Vagina (tissue), 2 donors: ENCODE data around the gene MRPS12. TPM values are rescaled to one million over a fixed set of nuclear protein-coding genes. Genes with fewer than 3 reads are reported as not detected.
"Not testable (repeated sequence)": the region's sequence is repeated elsewhere in the genome, so short reads cannot be mapped to it uniquely, and the experiment has no call there.

ENCODE experiments used
- DNase-seq, 2 donors: peaks; one replicate each; pipeline ENCODE4 v3.0.0-alpha.2; 2017; ENCODE audit errors: extremely low spot score in 2 of 2
- H3K27ac ChIP-seq: fragments of 200-600 bp; sonication (generic); one replicate; pipeline ENCODE4 v1.5.1; 2019
- H3K27me3 ChIP-seq: fragments of 200-600 bp; sonication (generic); one replicate; pipeline ENCODE4 v1.5.1; 2019
- H3K36me3 ChIP-seq, 2 donors: fragments of 200-600 bp; sonication (generic); one replicate each; pipeline ENCODE4 v1.5.1; 2017 to 2019
- H3K4me1 ChIP-seq: fragments of 200-600 bp; sonication (generic); one replicate; pipeline ENCODE4 v1.5.1; 2019
- H3K4me3 ChIP-seq, 2 donors: fragments of 200-600 bp; sonication (generic); 1 replicate in 1 of 2; 2 replicates in 1 of 2; pipeline ENCODE4 v1.5.1; 2016 to 2019
- H3K9me3 ChIP-seq: fragments of 200-600 bp; sonication (generic); one replicate; pipeline ENCODE4 v1.5.1; 2019
- CTCF ChIP-seq, 3 experiments: fragments of 450-650 bp in 2 of 3; fragments of 200-600 bp in 1 of 3; sonication (generic) in 1 of 3; IDR thresholded peaks; one replicate each; pipeline ENCODE4 v1.5.1; 2017 to 2019; ENCODE audit warnings: antibody characterized with exemption in 3 of 3, mild to moderate bottlenecking in 2 of 3, moderate library complexity in 2 of 3
- POLR2A ChIP-seq, 2 donors: fragments of 450-650 bp; IDR thresholded peaks; one replicate each; pipeline ENCODE4 v1.6.1; 2017; ENCODE audit warnings: antibody characterized with exemption in 2 of 2, mild to moderate bottlenecking in 2 of 2, moderate library complexity in 2 of 2
- POLR2AphosphoS5 ChIP-seq, 2 donors: sonication (generic); formaldehyde crosslinking; IDR thresholded peaks; one replicate each; pipeline ENCODE4 v1.9.0; 2017; ENCODE audit warnings: antibody characterized with exemption in 2 of 2, mild to moderate bottlenecking in 2 of 2, low read depth in 1 of 2; ENCODE audit not compliant: insufficient read depth in 1 of 2
- intact Hi-C: fragments of 100-400 bp; cut with DNase I; formaldehyde crosslinking; loops from one replicate; pipeline ENCODE4 v1.15.1; 2023
- total RNA-seq: library from RNA; depleted of rRNA; stranded (reverse); fragments of >200 nt; gene quantifications from one replicate; pipeline ENCODE4 v1.2.3, GENCODE V29; 2016

MRPS12 gene
- total RNA-seq, 1 donor from 2014 or later: 44.7 TPM

DNA sequence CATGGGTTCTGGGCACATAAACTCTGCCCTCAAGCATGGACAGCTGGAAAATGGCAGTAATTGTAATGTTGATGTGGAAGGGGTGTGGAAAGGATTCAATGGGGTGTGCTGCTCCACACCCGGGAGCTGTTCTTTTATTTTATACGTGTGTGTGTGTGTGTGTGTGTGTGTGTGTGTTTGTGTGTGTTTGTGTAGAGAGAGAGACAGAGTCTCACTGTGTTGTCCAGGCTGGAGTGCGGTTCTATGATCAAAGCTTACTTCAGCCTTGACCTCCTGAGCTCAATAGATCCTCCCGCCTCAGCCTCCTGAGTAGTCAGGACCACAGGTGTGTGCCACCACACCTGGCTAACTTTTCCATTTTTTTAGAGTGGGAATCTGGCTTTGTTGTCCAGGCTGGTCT, 2.8 kb downstream of the MRPS12 start:
- intact Hi-C loops: loop anchor here (10.0 kb wide), 1 partner anchor 389 kb away; no protein-coding TSS in a partner anchor
- no peak overlapping the region for H3K27ac ChIP-seq
- TF ChIP-seq CTCF (IDR thresholded peaks at IDR 0.05) (no peak), POLR2AphosphoS5 (IDR thresholded peaks at IDR 0.05; ENCODE audit: insufficient read depth in 1 of 2, low read depth in 1 of 2) (no peak), POLR2A (IDR thresholded peaks at IDR 0.05) (no peak)

DNA sequence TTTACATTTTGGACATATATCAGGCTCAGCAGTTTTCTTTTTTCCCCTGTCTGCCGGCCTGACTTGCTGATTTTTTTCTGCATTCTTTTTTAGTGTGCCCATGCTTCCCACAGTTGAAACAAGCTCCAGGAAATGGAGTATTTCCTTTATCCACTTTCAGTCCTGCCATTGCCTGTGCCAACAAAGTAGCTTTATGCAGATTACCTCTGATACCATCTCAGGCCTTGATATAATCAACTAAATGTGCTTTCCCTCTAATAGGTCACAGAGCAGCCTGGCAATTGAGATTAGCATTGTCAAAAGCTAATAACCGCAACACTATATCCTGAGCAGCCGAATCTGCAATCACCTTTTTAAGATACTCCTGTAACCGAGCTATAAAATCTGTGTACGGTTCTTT, 9.2 kb downstream of the MRPS12 start:
- no peak for DNase-seq
- H3K27ac ChIP-seq: no peak overlapping the region
- TF ChIP-seq CTCF (IDR thresholded peaks at IDR 0.05) (no peak), POLR2A (IDR thresholded peaks at IDR 0.05) (no peak), POLR2AphosphoS5 (IDR thresholded peaks at IDR 0.05; ENCODE audit: insufficient read depth in 1 of 2, low read depth in 1 of 2) (no peak)

More for the DNA sequence above, 2.8 kb downstream of the MRPS12 start:
- Histone ChIP-seq H3K27me3 (no peaks in the 10 kb centered on the region), H3K4me1 (peaks cover 26% of the 10 kb centered on the region), H3K36me3 (peaks cover 0 to 15% of the 10 kb centered on the region in 2 donors), H3K9me3 (no peaks in the 10 kb centered on the region), H3K4me3 (no peak overlapping the region)
- DNase-seq: no peak

GRCh38 chr19:38941466-38941865, 10.7 kb downstream of the MRPS12 start:
- H3K9me3 ChIP-seq, intact Hi-C loops, H3K4me3 ChIP-seq, H3K4me1 ChIP-seq, DNase-seq, H3K27ac ChIP-seq, H3K27me3 ChIP-seq, H3K36me3 ChIP-seq: not testable (repeated sequence)

More for the DNA sequence above, 9.2 kb downstream of the MRPS12 start:
- intact Hi-C loops: loop anchor here (10.0 kb wide), 1 partner anchor 395 kb away; no protein-coding TSS in a partner anchor
- H3K4me3 ChIP-seq: no peak overlapping the region
- no peaks in the 10 kb centered on the region for H3K9me3 ChIP-seq
- H3K27me3 ChIP-seq: no peaks in the 10 kb centered on the region
- no peaks in the 10 kb centered on the region for H3K4me1 ChIP-seq
- H3K36me3 ChIP-seq: no peaks in the 10 kb centered on the region

DNA sequence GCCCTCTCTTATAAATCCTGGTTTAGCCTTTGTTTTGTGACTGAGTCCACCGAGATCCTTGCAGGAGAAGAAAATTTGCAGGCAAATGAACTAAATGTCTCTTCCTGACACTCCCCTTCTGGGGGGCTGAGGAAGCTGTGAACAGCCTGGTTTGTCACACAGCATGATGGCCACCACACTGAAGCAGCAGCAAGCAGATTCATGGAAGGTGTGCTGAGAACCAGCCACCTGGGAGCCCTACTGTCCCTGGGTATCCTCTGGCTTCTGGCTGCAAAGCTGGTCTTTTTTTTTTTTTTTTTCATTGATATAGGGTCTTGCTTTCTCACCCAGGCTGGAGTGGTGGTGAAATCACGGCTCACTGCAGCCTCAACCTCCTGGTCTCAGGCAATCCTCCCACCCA, 11.2 kb downstream of the MRPS12 start:
- no peaks in the 10 kb centered on the region for H3K4me1 ChIP-seq

DNA sequence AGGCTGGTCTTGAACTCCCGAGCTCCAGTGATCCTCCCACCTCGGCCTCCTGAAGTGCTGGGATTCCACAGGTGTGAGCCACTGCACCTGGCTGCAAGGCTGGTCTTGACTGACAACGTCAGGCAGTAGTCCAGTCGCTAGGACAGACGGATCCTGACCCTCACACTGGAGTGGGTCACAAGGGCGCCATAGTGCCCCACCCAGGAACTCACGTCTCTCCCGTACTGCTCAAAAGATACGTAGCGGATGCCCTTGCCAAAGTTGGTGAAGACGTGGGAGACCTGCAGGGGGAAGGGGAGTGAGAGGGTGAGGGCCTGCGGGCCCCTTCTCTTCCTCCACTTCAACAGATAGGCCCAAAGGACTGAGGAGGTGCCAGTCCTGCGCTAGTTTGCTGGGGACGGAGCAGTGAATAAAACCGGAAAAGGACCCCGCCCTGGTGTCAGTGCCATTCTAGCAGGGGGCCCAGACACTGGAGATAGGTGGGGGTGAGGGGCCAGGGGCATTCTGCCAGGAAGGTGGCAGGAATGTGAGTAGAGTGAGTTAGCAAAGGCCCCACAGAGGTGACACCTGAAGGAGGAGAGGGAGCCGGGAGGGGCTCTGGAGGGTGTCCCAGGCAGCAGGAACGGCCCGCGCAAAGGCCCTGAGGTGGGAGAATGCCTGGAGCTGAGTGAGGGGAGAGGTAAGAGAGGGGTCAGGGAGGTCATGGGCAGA, 11.9 kb downstream of the MRPS12 start:
- no peaks in the 10 kb centered on the region for H3K9me3 ChIP-seq
- no peak for TF ChIP-seq POLR2A (IDR thresholded peaks at IDR 0.05)

More for the DNA sequence above, 11.2 kb downstream of the MRPS12 start:
- intact Hi-C loops: no loop called here
- DNase-seq: no peak
- no peak for TF ChIP-seq CTCF (IDR thresholded peaks at IDR 0.05)
- no peak for TF ChIP-seq POLR2A (IDR thresholded peaks at IDR 0.05)
- TF ChIP-seq POLR2AphosphoS5 (IDR thresholded peaks at IDR 0.05; ENCODE audit: insufficient read depth in 1 of 2, low read depth in 1 of 2): no peak
- Histone ChIP-seq H3K27me3 (no peaks in the 10 kb centered on the region), H3K27ac (no peak overlapping the region), H3K9me3 (no peaks in the 10 kb centered on the region), H3K4me3 (no peak overlapping the region), H3K36me3 (no peaks in the 10 kb centered on the region)

GRCh38 chr19:38944981-38945506, 14.3 kb downstream of the MRPS12 start:
- no peak for DNase-seq
- no peaks in the 10 kb centered on the region for H3K9me3 ChIP-seq
- intact Hi-C loops: no loop called here

More for the DNA sequence above, 11.9 kb downstream of the MRPS12 start:
- intact Hi-C loops: no loop called here
- Histone ChIP-seq H3K4me3 (no peak overlapping the region), H3K4me1 (no peaks in the 10 kb centered on the region), H3K36me3 (no peaks in the 10 kb centered on the region), H3K27me3 (no peaks in the 10 kb centered on the region), H3K27ac (no peak overlapping the region)
- no peak for DNase-seq

More at GRCh38 chr19:38944981-38945506, 14.3 kb downstream of the MRPS12 start:
- Histone ChIP-seq H3K36me3 (no peaks in the 10 kb centered on the region), H3K27ac (no peak overlapping the region), H3K4me3 (no peak overlapping the region), H3K27me3 (no peaks in the 10 kb centered on the region), H3K4me1 (peaks cover 4% of the 10 kb centered on the region)
- no peak for TF ChIP-seq POLR2A (IDR thresholded peaks at IDR 0.05)
- no peak for TF ChIP-seq POLR2AphosphoS5 (IDR thresholded peaks at IDR 0.05; ENCODE audit: insufficient read depth in 1 of 2, low read depth in 1 of 2)
- no peak for TF ChIP-seq CTCF (IDR thresholded peaks at IDR 0.05)
